ENCODE data around the gene SASH1.

DNA sequence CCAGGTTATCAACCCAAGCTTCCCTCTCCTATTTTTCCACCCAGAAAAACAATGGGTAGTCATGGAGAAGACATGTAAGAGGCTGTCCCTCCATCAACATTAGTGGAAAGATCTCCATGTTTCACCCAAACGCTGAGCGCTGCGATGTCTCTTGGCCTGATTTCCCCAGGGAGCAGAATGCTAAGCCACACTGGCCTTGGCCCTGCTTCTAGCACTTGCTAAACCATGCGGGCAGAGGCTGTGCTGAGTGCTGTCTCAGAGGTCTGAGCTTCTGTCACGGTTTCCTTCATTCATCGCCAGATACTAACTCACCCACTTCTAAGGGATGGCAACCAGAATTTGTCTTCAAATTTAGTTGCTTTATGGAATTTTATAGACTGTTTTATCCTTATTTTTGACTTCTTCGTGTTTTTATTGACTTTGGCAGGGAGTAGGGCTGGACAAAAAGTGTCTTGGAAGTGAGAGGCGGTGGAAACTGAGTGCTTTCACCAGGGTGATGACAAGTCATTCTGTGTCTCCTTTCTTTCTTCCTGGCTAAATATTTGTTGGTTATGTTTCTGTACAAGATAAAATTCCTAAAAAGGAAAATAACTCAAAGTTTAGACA is 222.8 kb downstream of the SASH1 start:
- TF ChIP-seq, protein P1, sequence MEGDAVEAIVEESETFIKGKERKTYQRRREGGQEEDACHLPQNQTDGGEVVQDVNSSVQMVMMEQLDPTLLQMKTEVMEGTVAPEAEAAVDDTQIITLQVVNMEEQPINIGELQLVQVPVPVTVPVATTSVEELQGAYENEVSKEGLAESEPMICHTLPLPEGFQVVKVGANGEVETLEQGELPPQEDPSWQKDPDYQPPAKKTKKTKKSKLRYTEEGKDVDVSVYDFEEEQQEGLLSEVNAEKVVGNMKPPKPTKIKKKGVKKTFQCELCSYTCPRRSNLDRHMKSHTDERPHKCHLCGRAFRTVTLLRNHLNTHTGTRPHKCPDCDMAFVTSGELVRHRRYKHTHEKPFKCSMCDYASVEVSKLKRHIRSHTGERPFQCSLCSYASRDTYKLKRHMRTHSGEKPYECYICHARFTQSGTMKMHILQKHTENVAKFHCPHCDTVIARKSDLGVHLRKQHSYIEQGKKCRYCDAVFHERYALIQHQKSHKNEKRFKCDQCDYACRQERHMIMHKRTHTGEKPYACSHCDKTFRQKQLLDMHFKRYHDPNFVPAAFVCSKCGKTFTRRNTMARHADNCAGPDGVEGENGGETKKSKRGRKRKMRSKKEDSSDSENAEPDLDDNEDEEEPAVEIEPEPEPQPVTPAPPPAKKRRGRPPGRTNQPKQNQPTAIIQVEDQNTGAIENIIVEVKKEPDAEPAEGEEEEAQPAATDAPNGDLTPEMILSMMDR (IDR thresholded peaks at IDR 0.05; ENCODE audit: borderline replicate concordance, extremely low read depth, low read length, poor library complexity, severe bottlenecking), result no peak
- TF ChIP-seq EZH2 (IDR thresholded peaks at IDR 0.05; ENCODE audit: borderline replicate concordance, low read depth, low read length, severe bottlenecking), result no peak
